ENCODE results near the gene METAP2.

METAP2 gene

DNA sequence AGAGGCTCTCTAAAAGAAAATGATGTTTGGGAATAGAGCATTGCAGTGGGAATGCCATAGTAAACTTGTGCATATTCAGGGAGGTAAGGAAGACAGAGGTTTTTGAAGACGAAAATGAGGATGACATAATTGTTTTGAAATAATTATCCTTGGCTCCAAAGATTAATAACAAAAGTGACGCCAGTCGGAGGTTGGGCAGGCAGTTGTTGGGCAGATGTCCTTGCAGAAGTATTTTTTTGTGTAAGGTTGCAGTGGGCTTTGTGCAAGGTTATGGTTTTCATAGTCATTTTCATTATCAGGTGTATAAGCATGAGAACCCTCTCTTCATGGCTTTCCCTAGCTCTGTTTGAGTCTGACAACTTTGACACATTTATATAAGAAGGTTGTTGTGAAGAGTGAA is 35.3 kb downstream of the METAP2 start:
- Histone ChIP-seq H3F3A (ENCODE audit: insufficient read depth) (no peaks in the 10 kb centered on the region), H3K79me2 (ENCODE audit: insufficient read depth, low read length) (no peaks in the 10 kb centered on the region), H3K9me3 (ENCODE audit: insufficient read depth, low read length) (no peaks in the 10 kb centered on the region), H3K9me2 (replicated peaks; ENCODE audit: insufficient read depth, low read length) (no peaks in the 10 kb centered on the region), H3K4me3 (ENCODE audit: insufficient read depth, low read length, poor library complexity, severe bottlenecking) (no peak overlapping the region), H3K27me3 (ENCODE audit: low read length) (no peaks in the 10 kb centered on the region), H3K36me3 (ENCODE audit: low read length) (peaks cover 50% of the 10 kb centered on the region), H4K20me1 (ENCODE audit: low read depth, low read length) (no peaks in the 10 kb centered on the region), H3K27ac (ENCODE audit: low read depth, low read length) (no peak overlapping the region), H3K4me2 (ENCODE audit: low read depth, low read length, poor library complexity, severe bottlenecking) (no peak overlapping the region), H3K9ac (ENCODE audit: low read length) (no peak overlapping the region), H2AFZ (ENCODE audit: low read depth, low read length, severe bottlenecking) (no peak overlapping the region)
- TF ChIP-seq, protein P1, sequence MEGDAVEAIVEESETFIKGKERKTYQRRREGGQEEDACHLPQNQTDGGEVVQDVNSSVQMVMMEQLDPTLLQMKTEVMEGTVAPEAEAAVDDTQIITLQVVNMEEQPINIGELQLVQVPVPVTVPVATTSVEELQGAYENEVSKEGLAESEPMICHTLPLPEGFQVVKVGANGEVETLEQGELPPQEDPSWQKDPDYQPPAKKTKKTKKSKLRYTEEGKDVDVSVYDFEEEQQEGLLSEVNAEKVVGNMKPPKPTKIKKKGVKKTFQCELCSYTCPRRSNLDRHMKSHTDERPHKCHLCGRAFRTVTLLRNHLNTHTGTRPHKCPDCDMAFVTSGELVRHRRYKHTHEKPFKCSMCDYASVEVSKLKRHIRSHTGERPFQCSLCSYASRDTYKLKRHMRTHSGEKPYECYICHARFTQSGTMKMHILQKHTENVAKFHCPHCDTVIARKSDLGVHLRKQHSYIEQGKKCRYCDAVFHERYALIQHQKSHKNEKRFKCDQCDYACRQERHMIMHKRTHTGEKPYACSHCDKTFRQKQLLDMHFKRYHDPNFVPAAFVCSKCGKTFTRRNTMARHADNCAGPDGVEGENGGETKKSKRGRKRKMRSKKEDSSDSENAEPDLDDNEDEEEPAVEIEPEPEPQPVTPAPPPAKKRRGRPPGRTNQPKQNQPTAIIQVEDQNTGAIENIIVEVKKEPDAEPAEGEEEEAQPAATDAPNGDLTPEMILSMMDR (IDR thresholded peaks at IDR 0.05; ENCODE audit: insufficient read depth, low read length, poor library complexity, severe bottlenecking) = no peak
- TF ChIP-seq EZH2phosphoT487 (conservative IDR thresholded peaks at IDR 0.05; ENCODE audit: low read length) = no peak

DNA sequence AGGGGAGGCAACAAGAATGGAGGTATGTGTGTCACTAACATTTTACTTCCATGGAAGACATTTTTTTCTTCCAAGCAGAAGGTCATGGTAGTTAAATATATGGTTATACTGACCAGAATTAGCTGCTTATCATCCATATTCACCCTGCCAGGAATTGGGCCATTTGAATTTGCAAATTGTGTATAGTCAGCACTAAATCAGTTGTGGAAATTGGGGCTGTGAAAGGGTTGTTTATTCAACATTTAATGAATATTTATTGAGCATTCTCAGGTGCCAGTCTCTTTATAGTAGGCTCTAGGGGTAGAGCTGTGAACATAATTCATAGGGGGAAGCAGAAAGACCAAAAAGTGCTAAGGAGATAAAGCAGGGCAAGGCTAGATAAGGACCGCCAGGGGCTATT is 38.0 kb downstream of the METAP2 start:
- no peaks in the 10 kb centered on the region for H3K27me3 ChIP-seq (ENCODE audit: low read length)
- H3K9me2 ChIP-seq (replicated peaks; ENCODE audit: insufficient read depth, low read length) = no peaks in the 10 kb centered on the region
- H3K79me2 ChIP-seq (ENCODE audit: insufficient read depth, low read length) = no peaks in the 10 kb centered on the region
- TF ChIP-seq EZH2phosphoT487 (conservative IDR thresholded peaks at IDR 0.05; ENCODE audit: low read length) = no peak
- TF ChIP-seq, protein P1 (IDR thresholded peaks at IDR 0.05; ENCODE audit: insufficient read depth, low read length, poor library complexity, severe bottlenecking) = no peak
- H2AFZ ChIP-seq (ENCODE audit: low read depth, low read length, severe bottlenecking) = no peak overlapping the region
- no peaks in the 10 kb centered on the region for H4K20me1 ChIP-seq (ENCODE audit: low read depth, low read length)
- H3K36me3 ChIP-seq (ENCODE audit: low read length) = peaks cover 50% of the 10 kb centered on the region
- no peak overlapping the region for H3K27ac ChIP-seq (ENCODE audit: low read depth, low read length)
- H3K4me2 ChIP-seq (ENCODE audit: low read depth, low read length, poor library complexity, severe bottlenecking) = no peak overlapping the region
- no peak overlapping the region for H3K9ac ChIP-seq (ENCODE audit: low read length)
- no peaks in the 10 kb centered on the region for H3K9me3 ChIP-seq (ENCODE audit: insufficient read depth, low read length)
- H3K4me3 ChIP-seq (ENCODE audit: insufficient read depth, low read length, poor library complexity, severe bottlenecking) = no peak overlapping the region
- no peaks in the 10 kb centered on the region; the same call in 1 of the 2 replicates for H3F3A ChIP-seq (ENCODE audit: insufficient read depth)

DNA sequence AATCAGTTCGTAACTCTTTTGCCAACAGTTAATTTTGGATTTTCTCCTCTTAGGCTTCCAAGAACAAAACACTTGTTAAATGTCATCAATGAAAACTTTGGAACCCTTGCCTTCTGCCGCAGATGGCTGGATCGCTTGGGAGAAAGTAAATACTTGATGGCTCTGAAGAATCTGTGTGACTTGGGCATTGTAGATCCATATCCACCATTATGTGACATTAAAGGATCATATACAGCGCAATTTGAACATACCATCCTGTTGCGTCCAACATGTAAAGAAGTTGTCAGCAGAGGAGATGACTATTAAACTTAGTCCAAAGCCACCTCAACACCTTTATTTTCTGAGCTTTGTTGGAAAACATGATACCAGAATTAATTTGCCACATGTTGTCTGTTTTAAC is 39.6 kb downstream of the METAP2 start:
- peaks cover 38% of the 10 kb centered on the region for H3K36me3 ChIP-seq (ENCODE audit: low read length)
- no peak overlapping the region for H3K4me2 ChIP-seq (ENCODE audit: low read depth, low read length, poor library complexity, severe bottlenecking)
- no peaks in the 10 kb centered on the region for H3K79me2 ChIP-seq (ENCODE audit: insufficient read depth, low read length)
- no peaks in the 10 kb centered on the region for H4K20me1 ChIP-seq (ENCODE audit: low read depth, low read length)
- no peaks in the 10 kb centered on the region for H3K9me3 ChIP-seq (ENCODE audit: insufficient read depth, low read length)
- no peak overlapping the region for H3K4me3 ChIP-seq (ENCODE audit: insufficient read depth, low read length, poor library complexity, severe bottlenecking)
- H3F3A ChIP-seq (ENCODE audit: insufficient read depth) = peaks cover 12% of the 10 kb centered on the region; the same call in 1 of the 2 replicates
- H3K27me3 ChIP-seq (ENCODE audit: low read length) = no peaks in the 10 kb centered on the region
- no peak overlapping the region for H2AFZ ChIP-seq (ENCODE audit: low read depth, low read length, severe bottlenecking)
- H3K27ac ChIP-seq (ENCODE audit: low read depth, low read length) = no peak overlapping the region
- H3K9me2 ChIP-seq (replicated peaks; ENCODE audit: insufficient read depth, low read length) = no peaks in the 10 kb centered on the region
- TF ChIP-seq, protein P1 (IDR thresholded peaks at IDR 0.05; ENCODE audit: insufficient read depth, low read length, poor library complexity, severe bottlenecking) = no peak
- no peak for TF ChIP-seq EZH2phosphoT487 (conservative IDR thresholded peaks at IDR 0.05; ENCODE audit: low read length)
- no peak overlapping the region for H3K9ac ChIP-seq (ENCODE audit: low read length)
